HUES6 (cell line): ENCODE data around the gene FBXW8.

Source experiments
- H3K27ac ChIP-seq: 2 replicates; pipeline ENCODE4 v1.7.0; 2013; ENCODE audit warnings: low read depth, mild to moderate bottlenecking, low read length, inconsistent platforms
- H3K27me3 ChIP-seq: 2 replicates; pipeline ENCODE4 v1.6.1; 2013; ENCODE audit warnings: low read length; ENCODE audit not compliant: control insufficient read depth, insufficient read depth
- H3K36me3 ChIP-seq: 2 replicates; pipeline ENCODE4 v1.6.1; 2013; ENCODE audit warnings: low read length; ENCODE audit not compliant: control insufficient read depth, insufficient read depth
- H3K4me1 ChIP-seq: 2 replicates; pipeline ENCODE4 v1.6.1; 2013; ENCODE audit warnings: low read length; ENCODE audit not compliant: control insufficient read depth, insufficient read depth
- H3K4me3 ChIP-seq: 2 replicates; pipeline ENCODE4 v1.5.1; 2013; ENCODE audit warnings: low read depth, low read length
- H3K9ac ChIP-seq: one replicate; pipeline ENCODE4 v1.6.1; 2013; ENCODE audit warnings: mild to moderate bottlenecking, low read length
- H3K9me3 ChIP-seq: 2 replicates; pipeline ENCODE4 v1.6.1; 2013; ENCODE audit warnings: low read depth, low read length; ENCODE audit not compliant: control insufficient read depth, insufficient read depth

Gene FBXW8

GRCh38 chr12:116910280-116910644, 488 bp upstream of the FBXW8 start:
- Histone ChIP-seq H3K36me3 (peaks cover 4% of the 10 kb centered on the region; the same call in 1 of the 2 replicates), H3K27ac (0 out of 2 replicates have a peak overlapping the region, but pooled peaks have one; percentile 57), H3K4me3 (peak overlapping the region; percentile 83), H3K9me3 (no peaks in the 10 kb centered on the region), H3K27me3 (no peaks in the 10 kb centered on the region; the same call in 1 of the 2 replicates), H3K4me1 (peaks cover 3% of the 10 kb centered on the region; the same call in 1 of the 2 replicates), H3K9ac (peak overlapping the region; percentile 90)

GRCh38 chr12:116915326-116915725, 4.6 kb downstream of the FBXW8 start:
- no peaks in the 10 kb centered on the region for H3K9me3 ChIP-seq

GRCh38 chr12:116916122-116916521, 5.4 kb downstream of the FBXW8 start:
- no peak overlapping the region for H3K27ac ChIP-seq

More at GRCh38 chr12:116915326-116915725, 4.6 kb downstream of the FBXW8 start:
- Histone ChIP-seq H3K9ac (no peak overlapping the region), H3K27ac (no peak overlapping the region), H3K4me3 (no peak overlapping the region), H3K36me3 (peaks cover 4% of the 10 kb centered on the region; the same call in 1 of the 2 replicates), H3K4me1 (peaks cover 3% of the 10 kb centered on the region; the same call in 1 of the 2 replicates), H3K27me3 (no peaks in the 10 kb centered on the region)

GRCh38 chr12:116916714-116917114, 6.0 kb downstream of the FBXW8 start:
- Histone ChIP-seq H3K36me3 (peaks cover 4% of the 10 kb centered on the region; the same call in 1 of the 2 replicates), H3K27me3 (no peaks in the 10 kb centered on the region), H3K9ac (no peak overlapping the region), H3K9me3 (no peaks in the 10 kb centered on the region), H3K4me1 (peaks cover 3% of the 10 kb centered on the region; the same call in 1 of the 2 replicates), H3K4me3 (no peak overlapping the region), H3K27ac (no peak overlapping the region)

More at GRCh38 chr12:116916122-116916521, 5.4 kb downstream of the FBXW8 start:
- Histone ChIP-seq H3K4me1 (peaks cover 3% of the 10 kb centered on the region; the same call in 1 of the 2 replicates), H3K27me3 (no peaks in the 10 kb centered on the region), H3K4me3 (no peak overlapping the region), H3K36me3 (peaks cover 4% of the 10 kb centered on the region; the same call in 1 of the 2 replicates), H3K9me3 (no peaks in the 10 kb centered on the region), H3K9ac (no peak overlapping the region)

GRCh38 chr12:116918464-116918863, 7.7 kb downstream of the FBXW8 start:
- Histone ChIP-seq H3K27ac (no peak overlapping the region), H3K4me1 (peaks cover 3% of the 10 kb centered on the region; the same call in 1 of the 2 replicates), H3K27me3 (no peaks in the 10 kb centered on the region)

GRCh38 chr12:116919247-116919661, 8.5 kb downstream of the FBXW8 start:
- H3K4me1 ChIP-seq, result peaks cover 3% of the 10 kb centered on the region; the same call in 1 of the 2 replicates

More at GRCh38 chr12:116918464-116918863, 7.7 kb downstream of the FBXW8 start:
- Histone ChIP-seq H3K4me3 (no peak overlapping the region), H3K9ac (no peak overlapping the region), H3K36me3 (peaks cover 3% of the 10 kb centered on the region; the same call in 1 of the 2 replicates), H3K9me3 (no peaks in the 10 kb centered on the region)

GRCh38 chr12:116919706-116920485, 9.1 kb downstream of the FBXW8 start:
- H3K9ac ChIP-seq, result no peak overlapping the region
- no peaks in the 10 kb centered on the region for H3K36me3 ChIP-seq
- peaks cover 9% of the 10 kb centered on the region; the same call in 1 of the 2 replicates for H3K4me1 ChIP-seq
- no peak overlapping the region for H3K4me3 ChIP-seq
- H3K9me3 ChIP-seq, result no peaks in the 10 kb centered on the region
- no peaks in the 10 kb centered on the region for H3K27me3 ChIP-seq
- H3K27ac ChIP-seq, result no peak overlapping the region

More at GRCh38 chr12:116919247-116919661, 8.5 kb downstream of the FBXW8 start:
- no peaks in the 10 kb centered on the region for H3K36me3 ChIP-seq
- no peak overlapping the region for H3K27ac ChIP-seq
- H3K9me3 ChIP-seq, result no peaks in the 10 kb centered on the region
- no peaks in the 10 kb centered on the region for H3K27me3 ChIP-seq
- no peak overlapping the region for H3K4me3 ChIP-seq
- peak overlapping the region; percentile 3 for H3K9ac ChIP-seq

GRCh38 chr12:116920939-116921338, 10.2 kb downstream of the FBXW8 start:
- Histone ChIP-seq H3K27ac (no peak overlapping the region), H3K36me3 (no peaks in the 10 kb centered on the region), H3K4me1 (peaks cover 11% of the 10 kb centered on the region; the same call in 1 of the 2 replicates), H3K9ac (no peak overlapping the region), H3K9me3 (no peaks in the 10 kb centered on the region), H3K4me3 (no peak overlapping the region), H3K27me3 (no peaks in the 10 kb centered on the region)

GRCh38 chr12:116922194-116922897, 11.6 kb downstream of the FBXW8 start:
- H3K27me3 ChIP-seq, result no peaks in the 10 kb centered on the region
- no peak overlapping the region for H3K27ac ChIP-seq
- H3K4me3 ChIP-seq, result no peak overlapping the region
- peaks cover 8% of the 10 kb centered on the region; the same call in 1 of the 2 replicates for H3K4me1 ChIP-seq
- no peak overlapping the region for H3K9ac ChIP-seq
- no peaks in the 10 kb centered on the region for H3K9me3 ChIP-seq
- H3K36me3 ChIP-seq, result no peaks in the 10 kb centered on the region

GRCh38 chr12:116924558-116925453, 14.1 kb downstream of the FBXW8 start:
- Histone ChIP-seq H3K27ac (no peak overlapping the region), H3K27me3 (no peaks in the 10 kb centered on the region), H3K4me1 (peaks cover 8% of the 10 kb centered on the region; the same call in 1 of the 2 replicates), H3K4me3 (no peak overlapping the region), H3K36me3 (0 out of 2 replicates have a peak, but pooled peaks cover 7% of the 10 kb centered on the region), H3K9ac (no peak overlapping the region), H3K9me3 (no peaks in the 10 kb centered on the region)
